ENCODE measurements around the gene CERT1. TPM values are rescaled to one million over a fixed set of nuclear protein-coding genes. Genes with fewer than 3 reads are reported as not detected.

The CERT1 gene
- total RNA-seq, 1 donor from 2014 or later: 36.2 TPM

Other genes starting within 250 kb of the CERT1 start
- 63.2 to 75.9 TPM (median 73.1 TPM) in 3 replicates for gene HMGCR, start 174.4 kb downstream of the CERT1 start, total RNA-seq
- 26.5 to 35.5 TPM (median 26.5 TPM) in 3 replicates for gene POLK, start 262 bp upstream of the CERT1 start, total RNA-seq
- gene ANKDD1B, start 99.8 kb upstream of the CERT1 start, total RNA-seq: 0.42 to 1.2 TPM (median 0.72 TPM) in 3 replicates
- 7.1 to 9.2 TPM (median 8.0 TPM) in 3 replicates for gene POC5, start 205.8 kb upstream of the CERT1 start, total RNA-seq

All from chondrocyte (in vitro differentiated cells).